Metanephros (tissue), 2 donors: ENCODE data around the gene BBS10. TPM values are rescaled to one million over a fixed set of nuclear protein-coding genes. Genes with fewer than 3 reads are reported as not detected.

Experiments
- small RNA-seq: library from RNA; depleted of rRNA; stranded (forward); fragments of <200 nt; gene quantifications from one replicate; pipeline ENCODE3, GENCODE V24; 2014; ENCODE audit warnings: low replicate concordance
- total RNA-seq: library from RNA; depleted of rRNA; stranded (reverse); fragments of >200 nt; gene quantifications from one replicate; pipeline ENCODE4 v1.2.3, GENCODE V29; 2014

BBS10 gene
- total RNA-seq, result 18.7 TPM

DNA sequence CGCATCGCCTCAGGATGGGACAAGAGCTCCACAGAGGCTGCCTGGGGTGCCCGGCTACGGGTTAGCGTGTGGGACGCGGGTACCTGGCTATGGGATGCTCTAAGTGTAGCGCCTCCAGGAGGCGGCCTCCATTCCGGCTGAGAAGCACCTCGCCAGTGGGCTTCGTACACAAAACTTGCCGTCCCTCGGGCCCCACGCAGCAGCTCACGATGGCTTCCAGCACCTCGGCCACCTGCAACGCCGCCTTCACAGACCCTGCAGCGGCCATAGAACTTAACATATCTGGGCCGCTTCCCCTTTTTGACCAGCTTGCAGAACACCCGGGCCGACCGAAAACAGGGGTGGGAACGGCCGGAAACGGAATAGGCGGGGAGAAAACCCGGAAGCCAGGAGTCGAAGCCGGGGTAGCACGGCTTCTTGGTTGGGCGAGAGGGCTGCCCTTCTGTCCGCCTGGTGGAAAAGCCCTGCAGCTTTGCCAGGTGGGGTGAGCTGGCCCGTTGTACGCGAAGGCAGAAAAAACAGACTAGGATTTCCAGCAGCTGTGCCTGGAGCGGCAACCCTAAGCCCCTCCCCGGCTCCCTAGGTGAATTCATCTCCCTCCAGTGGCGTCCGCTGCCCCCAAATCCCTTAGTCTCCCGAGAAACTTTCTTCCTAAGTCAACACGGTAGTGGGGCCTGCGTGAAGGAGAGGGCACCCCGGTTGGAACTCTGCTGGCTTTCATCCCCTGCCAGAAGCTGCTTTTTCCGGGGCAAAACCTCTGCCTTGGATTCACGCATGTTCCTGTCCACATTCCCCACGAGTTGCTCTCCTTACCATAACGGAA lies at the start of gene BBS10:
Gene BBS10, minus strand, starts transcription at position 337 of the 823 bp plus-strand sequence. Its CDS starts 57 bp downstream, at position 280.

Small RNA genes lying within 50 kb of the gene (small RNA-seq; reads per million reads assigned to genes)
- not detected for gene RN7SKP172

Other genes with a start within 250 kb of the BBS10 start
- gene OSBPL8, start 211.4 kb upstream of the BBS10 start, total RNA-seq, result 108 TPM